Measurements from ENCODE around the gene PTGDR.
A peak's percentile ranks its signal among the peaks of the same experiment; 100 is the strongest.

The PTGDR gene, protein sequence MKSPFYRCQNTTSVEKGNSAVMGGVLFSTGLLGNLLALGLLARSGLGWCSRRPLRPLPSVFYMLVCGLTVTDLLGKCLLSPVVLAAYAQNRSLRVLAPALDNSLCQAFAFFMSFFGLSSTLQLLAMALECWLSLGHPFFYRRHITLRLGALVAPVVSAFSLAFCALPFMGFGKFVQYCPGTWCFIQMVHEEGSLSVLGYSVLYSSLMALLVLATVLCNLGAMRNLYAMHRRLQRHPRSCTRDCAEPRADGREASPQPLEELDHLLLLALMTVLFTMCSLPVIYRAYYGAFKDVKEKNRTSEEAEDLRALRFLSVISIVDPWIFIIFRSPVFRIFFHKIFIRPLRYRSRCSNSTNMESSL

DNA sequence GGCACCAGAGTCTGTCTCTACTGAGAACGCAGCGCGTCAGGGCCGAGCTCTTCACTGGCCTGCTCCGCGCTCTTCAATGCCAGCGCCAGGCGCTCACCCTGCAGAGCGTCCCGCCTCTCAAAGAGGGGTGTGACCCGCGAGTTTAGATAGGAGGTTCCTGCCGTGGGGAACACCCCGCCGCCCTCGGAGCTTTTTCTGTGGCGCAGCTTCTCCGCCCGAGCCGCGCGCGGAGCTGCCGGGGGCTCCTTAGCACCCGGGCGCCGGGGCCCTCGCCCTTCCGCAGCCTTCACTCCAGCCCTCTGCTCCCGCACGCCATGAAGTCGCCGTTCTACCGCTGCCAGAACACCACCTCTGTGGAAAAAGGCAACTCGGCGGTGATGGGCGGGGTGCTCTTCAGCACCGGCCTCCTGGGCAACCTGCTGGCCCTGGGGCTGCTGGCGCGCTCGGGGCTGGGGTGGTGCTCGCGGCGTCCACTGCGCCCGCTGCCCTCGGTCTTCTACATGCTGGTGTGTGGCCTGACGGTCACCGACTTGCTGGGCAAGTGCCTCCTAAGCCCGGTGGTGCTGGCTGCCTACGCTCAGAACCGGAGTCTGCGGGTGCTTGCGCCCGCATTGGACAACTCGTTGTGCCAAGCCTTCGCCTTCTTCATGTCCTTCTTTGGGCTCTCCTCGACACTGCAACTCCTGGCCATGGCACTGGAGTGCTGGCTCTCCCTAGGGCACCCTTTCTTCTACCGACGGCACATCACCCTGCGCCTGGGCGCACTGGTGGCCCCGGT lies at the start of gene PTGDR:
TSS of gene PTGDR (plus strand) at position 198 of the 778 bp plus-strand sequence. CDS start at position 315, 117 bp downstream.
- peak; percentile 38 for DNase-seq (ENCODE audit: low spot score)

- no peak for DNase-seq (ENCODE audit: low spot score)
Measured at GRCh38 chr14:52219488-52220084, 47.9 kb upstream of the PTGDR start.

- no peak for DNase-seq (ENCODE audit: low spot score)
Measured at GRCh38 chr14:52220924-52221811, 46.3 kb upstream of the PTGDR start.

DNA sequence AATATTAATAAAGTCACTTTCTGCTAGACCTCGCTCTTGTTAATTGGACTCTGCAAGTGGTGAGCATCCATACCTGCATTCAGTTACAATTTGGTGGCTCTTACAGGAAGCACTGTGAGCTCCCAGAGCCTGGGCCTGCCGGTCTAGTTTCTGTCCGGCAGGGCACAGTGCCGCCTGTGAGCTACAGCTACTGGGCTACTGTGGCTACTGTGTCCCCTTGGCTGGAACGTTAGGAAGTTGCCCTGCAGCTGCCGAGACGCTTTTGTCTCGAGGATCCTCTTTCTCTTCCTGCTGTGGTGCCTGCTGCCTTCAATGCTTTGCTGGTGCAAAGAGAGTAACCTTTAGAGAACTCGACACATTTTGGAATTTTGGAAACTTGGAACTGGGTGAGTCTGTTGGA lies 44.6 kb upstream of the PTGDR start:
- no peak for DNase-seq (ENCODE audit: low spot score)

DNA sequence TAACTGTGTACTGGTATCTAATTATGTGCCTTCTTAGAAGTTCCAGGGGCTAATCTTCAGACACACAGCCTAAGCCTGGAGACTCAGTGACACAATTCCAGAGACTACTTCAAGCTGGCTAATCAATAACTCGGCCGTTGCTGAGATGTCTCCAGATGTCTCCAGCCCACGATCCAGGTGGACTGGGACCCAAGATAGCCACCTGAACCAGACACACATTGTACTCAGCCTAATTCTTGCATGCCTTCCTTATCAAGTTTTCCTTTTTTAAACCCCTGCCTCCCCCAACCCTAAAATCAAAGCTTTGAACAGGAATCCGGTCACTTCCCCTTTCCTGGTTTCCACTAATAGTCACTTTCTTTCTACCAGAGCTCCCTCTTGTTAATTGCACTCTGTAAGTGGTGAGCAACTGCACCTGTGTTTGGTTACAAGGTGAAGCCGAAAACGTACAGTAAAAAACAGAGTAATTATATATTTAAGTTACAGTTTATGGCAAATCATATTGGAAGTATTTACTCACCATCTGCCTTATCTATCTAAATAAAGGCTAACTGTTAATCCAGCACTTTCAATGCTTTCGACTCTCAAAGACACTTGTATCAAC lies 39.8 kb upstream of the PTGDR start:
- DNase-seq (ENCODE audit: low spot score), result no peak

GRCh38 chr14:52233693-52234092 lies 33.8 kb upstream of the PTGDR start:
- DNase-seq (ENCODE audit: low spot score), result no peak

- DNase-seq (ENCODE audit: low spot score), result no peak
Measured at GRCh38 chr14:52235434-52235833, 32.1 kb upstream of the PTGDR start.

DNA sequence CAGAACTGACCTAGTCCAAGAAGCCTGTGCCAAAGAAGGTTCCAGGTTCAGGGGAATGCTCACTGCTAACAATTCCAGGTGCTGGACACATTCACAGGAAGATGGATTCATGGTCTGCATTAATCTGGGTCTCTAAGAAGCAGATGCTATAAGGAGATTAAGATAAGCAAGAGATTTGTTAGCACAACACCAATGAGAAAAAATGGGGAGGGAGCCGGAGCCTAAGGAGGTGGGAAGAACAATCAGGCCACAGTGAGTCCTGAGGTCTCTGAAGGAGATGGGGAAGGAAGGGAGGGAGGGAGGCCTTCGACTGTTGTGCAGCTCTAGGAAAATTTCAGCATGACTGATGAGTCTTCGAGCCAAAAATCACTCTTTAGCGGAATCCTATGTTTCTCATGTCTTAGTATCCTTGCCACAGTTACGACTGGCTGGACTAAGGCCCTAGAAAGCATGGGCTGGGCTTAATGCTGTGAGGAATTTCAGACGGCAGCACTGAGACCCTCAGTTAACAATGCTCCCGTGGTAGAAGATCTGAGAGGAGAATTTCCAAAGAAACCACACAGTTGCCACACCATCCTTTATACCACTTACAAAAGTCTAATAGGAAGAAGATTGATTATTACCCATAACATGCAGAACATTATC lies 31.5 kb upstream of the PTGDR start:
- no peak for DNase-seq (ENCODE audit: low spot score)

DNA sequence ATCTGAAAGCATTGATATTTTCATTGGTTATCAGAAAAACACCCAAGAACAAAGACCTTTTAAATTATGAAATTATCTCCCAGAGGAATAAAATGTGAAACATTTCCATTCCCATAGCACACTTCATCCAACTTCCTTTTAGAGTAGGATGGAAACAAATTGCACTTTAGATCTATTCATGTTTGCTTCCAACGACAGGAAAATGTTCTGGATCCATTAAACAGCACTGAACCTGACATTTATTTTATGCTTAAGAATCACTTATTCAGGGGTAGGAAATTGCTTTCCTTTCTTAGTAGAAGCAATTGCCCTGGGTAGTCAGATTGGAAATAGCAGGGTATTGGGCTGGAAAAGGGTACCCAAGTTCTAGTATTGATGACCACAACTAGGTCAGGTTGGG lies 28.8 kb upstream of the PTGDR start:
- DNase-seq (ENCODE audit: low spot score), result no peak

- no peak for DNase-seq (ENCODE audit: low spot score)
Measured at GRCh38 chr14:52240623-52241022, 26.9 kb upstream of the PTGDR start.

GRCh38 chr14:52241087-52241793 lies 26.3 kb upstream of the PTGDR start:
- peak; percentile 56 for DNase-seq (ENCODE audit: low spot score)

DNA sequence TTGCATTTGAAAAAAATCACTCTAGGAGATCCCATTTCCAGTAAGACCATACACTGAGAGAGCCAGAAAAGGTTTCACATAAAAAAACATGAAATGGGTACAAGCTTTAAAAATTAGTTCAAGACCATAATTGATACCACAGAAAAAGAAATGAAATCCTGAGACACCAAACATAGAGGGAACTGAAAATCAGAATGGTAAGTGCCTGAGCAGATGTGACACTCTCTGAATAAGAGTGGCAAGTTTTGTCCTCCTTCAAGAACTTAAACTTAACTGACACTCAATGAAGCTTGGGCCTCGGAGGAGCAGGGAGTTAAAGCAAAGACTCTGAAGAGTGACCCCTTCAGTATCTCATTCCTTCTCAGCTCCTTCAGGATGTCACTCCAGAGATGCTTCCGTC lies 23.2 kb upstream of the PTGDR start:
- no peak for DNase-seq (ENCODE audit: low spot score)

- no peak for DNase-seq (ENCODE audit: low spot score)
Measured at GRCh38 chr14:52244997-52245396, 22.5 kb upstream of the PTGDR start.

DNA sequence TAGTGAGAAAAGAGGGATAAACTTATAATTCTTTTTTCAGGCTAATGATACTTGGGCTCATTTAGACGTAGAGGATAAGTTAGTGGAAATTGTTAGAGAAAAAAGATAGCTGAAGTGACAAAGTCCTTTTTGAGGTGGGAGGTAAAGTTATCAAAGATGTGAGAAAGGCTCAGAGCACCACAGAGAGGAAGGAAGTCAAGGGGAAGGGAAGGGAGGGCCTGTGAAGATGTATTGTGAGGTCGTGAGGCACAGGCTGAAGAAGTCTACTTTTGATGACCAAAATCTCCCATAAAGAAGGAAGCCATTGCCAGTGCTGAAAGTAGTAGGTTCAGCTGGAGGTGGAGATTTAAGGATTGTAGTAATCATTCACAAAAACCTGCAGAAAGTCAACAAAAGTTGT lies 19.4 kb upstream of the PTGDR start:
- no peak for DNase-seq (ENCODE audit: low spot score)

GRCh38 chr14:52251724-52252123 lies 15.8 kb upstream of the PTGDR start:
- no peak for DNase-seq (ENCODE audit: low spot score)

DNA sequence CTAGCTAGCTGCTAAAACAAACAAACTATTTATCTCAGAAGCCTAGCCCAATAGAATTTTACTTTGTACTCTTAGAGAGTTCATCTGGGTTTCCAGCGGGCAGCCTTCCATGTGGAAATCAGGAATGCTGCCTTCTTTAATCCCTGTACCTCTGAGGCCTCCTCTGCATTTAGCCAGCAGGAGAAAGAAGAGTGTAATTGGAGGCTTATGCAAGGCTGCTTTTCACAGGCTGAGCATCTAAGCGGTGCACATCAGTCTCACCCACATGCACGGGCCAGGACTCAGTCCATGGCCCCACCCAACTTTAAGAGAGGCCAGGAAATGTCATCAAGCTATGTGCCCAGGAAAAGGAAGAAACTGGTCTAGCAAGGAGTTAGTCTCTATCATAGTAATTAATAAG lies 14.0 kb upstream of the PTGDR start:
- DNase-seq (ENCODE audit: low spot score), result peak; percentile 44

GRCh38 chr14:52254086-52254485 lies 13.4 kb upstream of the PTGDR start:
- no peak for DNase-seq (ENCODE audit: low spot score)

- no peak for DNase-seq (ENCODE audit: low spot score)
Measured at GRCh38 chr14:52258783-52259182, 8.7 kb upstream of the PTGDR start.

DNA sequence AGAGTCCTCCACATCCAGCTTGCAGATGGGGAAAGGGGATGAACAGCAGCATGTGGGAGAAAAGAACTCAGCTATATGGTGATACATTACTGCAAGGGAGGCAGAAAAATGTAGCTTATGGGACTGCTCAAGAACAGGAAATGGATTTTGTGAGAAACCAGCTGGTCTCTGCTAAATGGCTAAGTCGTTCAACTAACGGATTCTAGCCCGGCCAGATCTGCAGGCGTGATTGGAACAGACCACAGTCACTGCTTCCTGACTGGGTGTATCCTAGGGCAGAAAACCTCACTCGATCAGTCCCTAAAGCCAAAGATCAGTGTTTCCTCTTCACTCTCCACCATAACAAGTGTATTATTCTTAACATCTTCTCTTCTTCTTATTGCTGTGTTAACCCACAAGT lies 8.1 kb upstream of the PTGDR start:
- peak; percentile 16 for DNase-seq (ENCODE audit: low spot score)

DNA sequence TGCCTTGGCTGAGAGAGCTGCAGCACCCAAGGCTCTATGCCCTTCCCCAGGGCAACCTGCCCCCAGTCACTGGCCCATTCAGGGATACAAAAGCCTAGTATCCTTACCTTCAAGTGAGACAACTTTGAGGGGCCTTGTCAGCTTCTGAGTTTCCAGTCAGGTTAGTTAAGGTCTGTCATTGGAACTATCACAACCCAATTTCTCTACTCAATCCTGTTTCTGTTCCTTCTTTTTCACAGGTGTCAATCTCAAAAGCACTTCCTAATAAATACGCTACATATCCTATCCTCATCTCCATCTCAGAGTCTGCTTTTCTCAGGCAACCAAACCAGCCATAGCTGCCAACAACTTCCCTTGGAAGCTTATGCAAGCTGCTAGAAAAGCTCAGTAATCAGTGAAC lies 4.9 kb upstream of the PTGDR start:
- DNase-seq (ENCODE audit: low spot score), result no peak

Measured in AG20443 (cell line).